Measurements from ENCODE around the gene OVOL1.

GRCh38 chr11:65797711-65798110 lies 10.8 kb downstream of the OVOL1 start:
- TF ChIP-seq CTCF (conservative IDR thresholded peaks at IDR 0.05) = no peak
- TF ChIP-seq EZH2 (IDR thresholded peaks at IDR 0.05; ENCODE audit: low read depth) = no peak
